HG03354 (cell line): Measurements from ENCODE around the gene CCT2.

Source experiments
- ATAC-seq: cut with Tn5 transposase; IDR thresholded peaks from one replicate; pipeline ENCODE4 v1.9.1; 2021; ENCODE audit warnings: mild to moderate bottlenecking; ENCODE audit not compliant: unreplicated experiment, poor library complexity, severe bottlenecking

The CCT2 gene

DNA sequence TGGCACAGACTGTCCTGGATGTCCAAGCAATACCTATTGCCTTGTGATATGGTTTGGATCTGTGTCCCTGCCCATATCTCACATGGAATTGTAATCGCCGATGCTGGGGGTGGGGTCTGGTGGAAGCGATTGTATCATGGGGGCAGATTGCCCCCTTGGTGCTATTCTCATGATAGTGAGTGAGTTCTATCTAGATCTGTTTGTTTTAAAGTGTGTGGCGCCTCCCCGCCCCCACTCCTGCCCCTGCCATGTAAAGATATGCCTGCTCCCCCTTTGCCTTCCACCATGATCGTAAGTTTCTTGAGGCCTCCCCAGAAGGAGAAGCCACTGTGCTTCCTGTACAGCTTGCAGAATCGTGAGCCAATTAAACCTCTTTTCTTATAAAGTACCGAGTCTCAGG, 42.2 kb downstream of the CCT2 start:
- ATAC-seq: no peak

DNA sequence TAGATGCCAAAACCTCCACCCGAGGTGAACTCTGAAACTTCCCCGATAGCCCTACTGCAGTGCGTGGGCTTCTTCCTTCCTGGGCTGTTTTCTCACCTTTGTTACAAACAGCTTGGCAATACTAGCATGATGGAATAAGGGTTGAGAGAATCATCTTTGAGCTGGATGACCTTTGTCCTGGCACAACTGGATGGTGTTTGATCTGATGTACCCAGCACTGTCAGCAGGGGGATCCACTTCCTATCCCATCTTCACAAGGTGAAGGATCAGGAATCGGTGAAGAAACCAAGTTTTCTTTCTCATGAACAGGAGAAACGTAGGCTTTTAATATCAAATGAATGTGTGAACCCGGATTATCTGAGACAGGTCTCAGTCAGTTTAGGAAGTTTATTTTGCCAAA, 44.9 kb downstream of the CCT2 start:
- ATAC-seq: no peak

DNA sequence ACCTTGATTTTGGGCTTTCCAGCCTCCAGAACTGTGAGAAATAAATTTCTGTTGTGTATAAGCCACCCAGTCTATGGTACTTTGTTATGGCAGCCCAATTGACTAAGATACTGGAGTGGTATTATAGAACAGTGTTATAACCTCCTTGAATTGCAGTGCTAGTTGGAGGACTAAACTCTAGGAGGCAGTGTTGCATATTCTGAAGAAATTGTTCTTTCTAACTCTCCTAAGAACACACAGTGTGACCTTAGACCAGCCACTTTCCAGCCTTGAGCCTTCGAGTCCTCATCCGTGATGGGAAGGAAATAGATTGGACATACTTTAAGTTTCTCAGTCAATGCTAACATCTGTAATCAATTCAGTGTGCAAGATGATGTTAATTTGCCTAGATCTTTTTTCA, 47.8 kb downstream of the CCT2 start:
- no peak for ATAC-seq

DNA sequence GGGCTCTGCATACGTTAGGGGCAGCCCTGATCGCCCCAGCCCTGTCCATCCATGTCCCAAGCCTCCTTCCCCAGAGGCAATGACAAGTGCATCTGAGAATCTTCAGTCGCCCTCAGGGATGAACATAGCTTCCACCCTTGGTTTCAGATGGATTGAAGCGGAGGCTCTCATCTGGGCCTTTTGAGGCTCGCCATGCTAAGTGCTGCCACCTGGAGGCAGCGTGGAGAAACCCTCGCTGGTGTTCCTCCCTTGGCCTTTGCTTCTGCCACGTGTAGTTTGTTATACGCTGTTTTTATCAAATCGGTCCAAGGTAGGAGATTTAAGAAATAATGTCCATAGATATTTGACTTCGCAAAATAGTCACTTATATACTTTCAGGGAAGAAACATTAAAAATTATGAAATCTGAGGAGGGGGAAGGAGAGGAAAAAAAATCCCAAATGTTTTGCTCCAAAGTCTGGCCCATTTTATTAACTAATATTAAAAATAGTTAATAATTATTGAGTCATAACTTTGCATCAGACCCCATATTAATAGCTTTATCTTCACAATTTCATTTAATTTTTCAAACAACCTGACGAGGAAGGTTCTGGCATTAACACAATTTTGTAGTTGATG, 54.2 kb downstream of the CCT2 start:
- ATAC-seq: peak; percentile 94

DNA sequence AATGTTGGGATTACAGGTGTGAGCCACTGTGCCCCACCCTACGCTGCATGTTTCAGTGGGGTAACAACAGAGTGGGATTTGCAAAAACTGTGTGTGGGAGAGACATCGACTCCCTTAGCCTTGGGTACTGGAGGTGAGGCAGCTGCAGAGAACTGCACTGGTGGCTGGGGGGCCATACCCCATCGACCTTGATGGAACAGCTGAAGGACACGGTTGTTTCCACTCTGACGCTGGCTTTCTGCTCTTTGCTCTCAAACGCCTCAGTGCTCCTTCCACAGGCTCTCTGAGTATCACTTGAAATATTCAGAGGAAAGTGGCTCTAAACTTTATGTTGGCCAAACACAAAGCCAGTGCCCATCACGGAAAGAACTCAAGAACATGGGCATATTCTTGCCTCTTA, 56.3 kb downstream of the CCT2 start:
- ATAC-seq: no peak

DNA sequence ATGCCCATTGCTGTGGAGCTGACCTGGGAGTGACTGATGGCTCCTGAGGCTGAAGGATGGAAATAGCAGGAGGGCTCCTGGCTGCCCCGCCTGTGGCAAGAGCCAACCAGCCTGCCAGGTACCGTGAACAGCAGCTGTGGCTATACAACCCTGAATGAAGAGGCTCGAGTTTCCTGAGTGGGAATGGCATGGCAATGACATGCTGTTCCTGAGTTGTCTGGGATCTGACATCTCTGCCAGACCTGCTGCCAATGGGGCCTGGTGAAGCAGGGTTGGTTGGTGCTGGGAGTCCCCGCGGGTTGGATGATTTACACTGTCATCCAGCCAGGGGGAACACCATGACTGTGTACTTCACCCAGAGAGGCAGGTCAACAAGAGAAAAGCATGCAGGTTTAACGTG, 57.3 kb downstream of the CCT2 start:
- no peak for ATAC-seq

DNA sequence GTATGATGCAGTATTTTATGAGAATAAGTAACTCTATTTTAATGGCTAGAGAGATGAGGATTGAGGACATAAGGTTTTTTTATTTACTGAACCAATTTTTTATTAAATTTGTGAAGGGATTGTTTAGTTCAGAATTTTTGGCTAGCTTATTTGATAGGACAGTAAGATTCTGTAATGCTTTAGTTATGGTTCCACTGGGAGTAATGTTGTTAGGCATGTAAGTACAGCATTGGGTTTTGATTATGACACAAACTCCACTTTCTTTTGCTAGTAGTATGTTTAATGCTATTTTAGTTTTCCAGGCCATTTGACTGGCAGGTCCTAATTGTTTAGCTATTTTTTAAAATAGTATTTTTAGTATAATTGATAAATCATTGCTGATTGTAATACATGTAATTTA, 59.3 kb downstream of the CCT2 start:
- ATAC-seq: no peak

DNA sequence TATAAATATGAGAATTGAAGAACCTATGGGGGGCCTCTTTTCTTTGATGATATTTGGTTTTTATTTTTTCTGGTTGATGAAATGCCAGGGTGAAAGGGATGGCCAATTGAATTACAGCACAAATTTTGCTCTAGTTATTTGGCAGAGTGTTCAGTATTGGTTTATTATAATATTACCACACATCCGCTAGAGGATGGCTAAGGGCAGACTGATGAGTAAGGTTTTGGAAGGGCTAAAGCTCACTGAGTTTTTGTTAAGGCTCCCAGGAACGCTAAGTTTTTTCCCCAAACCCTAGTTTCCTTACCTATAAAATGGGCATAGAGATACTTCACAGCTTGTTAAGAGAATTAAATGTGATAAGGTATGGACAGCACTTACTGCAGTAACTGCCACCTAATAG, 59.8 kb downstream of the CCT2 start:
- no peak for ATAC-seq

DNA sequence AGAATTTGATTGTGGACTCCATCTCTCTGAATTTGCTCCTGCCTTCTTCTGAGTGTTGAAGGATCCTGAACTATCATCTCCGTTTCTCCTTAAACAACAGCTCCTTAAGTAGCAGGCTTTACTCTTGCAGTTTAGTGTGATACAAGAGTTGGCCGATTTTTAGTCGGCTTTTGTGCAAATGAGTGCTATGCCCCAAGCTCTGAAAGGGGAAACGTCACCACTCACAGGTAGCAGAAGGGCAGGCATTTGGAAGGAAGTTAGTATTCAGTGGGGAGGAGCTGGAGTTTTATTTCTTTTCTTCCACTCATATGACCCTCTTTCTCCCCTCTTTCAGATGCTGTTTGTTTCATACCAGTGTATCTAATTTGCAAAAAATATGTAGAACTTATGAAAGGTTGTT, 61.9 kb downstream of the CCT2 start:
- ATAC-seq: no peak

DNA sequence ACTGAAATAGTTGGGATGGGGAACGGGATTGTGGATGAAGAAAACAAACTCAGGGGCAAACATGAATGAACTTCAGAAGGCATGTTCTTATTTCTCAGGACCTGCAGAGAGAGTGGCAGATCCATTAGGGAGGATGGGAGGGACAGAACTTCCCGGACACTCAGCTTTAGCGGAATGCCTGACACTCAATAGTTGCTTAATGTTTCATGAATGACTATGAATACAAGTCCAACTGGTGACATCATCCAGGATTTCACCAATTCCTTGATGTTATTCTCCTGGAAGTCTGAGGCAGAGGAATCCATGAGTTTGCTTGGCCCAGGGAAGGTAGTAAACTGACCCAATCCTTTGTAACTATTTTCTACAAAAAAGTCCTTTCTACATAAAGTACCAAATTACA, 63.2 kb downstream of the CCT2 start:
- no peak for ATAC-seq

DNA sequence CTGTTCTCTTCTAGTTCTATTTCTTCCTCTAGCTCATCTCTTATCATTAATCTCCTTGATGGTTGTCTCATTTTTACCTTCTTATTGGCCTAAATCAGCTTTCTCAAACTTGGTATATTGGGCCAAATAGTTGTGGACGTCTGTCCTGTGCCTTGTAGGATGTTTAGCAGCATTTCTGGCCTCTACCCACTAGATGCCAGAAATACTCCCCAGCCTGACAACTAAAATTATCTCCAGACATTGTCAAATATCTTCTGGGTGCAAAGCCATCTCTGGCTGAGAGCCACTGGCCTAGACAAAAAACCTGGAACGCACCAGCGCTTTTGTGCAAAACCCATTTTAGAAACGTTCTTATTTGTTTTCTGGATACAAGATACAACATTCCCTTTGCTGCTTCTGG, 64.3 kb downstream of the CCT2 start:
- no peak for ATAC-seq
